ENCODE data around the gene NIBAN1. TPM values are rescaled to one million over a fixed set of nuclear protein-coding genes. Genes with fewer than 3 reads are reported as not detected.

Gene NIBAN1
- total RNA-seq, 1 donor, result 66.2 TPM

DNA sequence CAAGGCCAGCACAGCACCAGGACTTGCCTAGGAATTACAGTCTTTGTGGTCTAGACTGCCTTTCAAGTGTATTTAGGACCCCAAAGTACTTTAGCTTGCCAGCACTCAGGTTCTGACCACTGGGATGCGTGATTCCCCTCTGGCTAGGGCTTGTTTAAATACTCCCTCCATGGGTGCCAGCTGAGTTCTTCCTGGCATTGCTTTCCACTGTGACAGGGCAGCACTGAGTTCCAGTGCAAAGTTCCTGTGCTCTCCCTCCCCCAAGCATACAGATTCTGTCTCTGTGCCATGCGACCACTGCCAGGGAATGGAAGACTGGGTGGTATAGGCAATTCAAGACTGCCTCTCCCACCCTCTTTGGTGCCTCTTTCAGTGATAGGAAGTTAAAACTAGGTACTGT is 45.9 kb downstream of the NIBAN1 start:
- DNase-seq (ENCODE audit: insufficient read length, low spot score, missing footprints), result no peak
- Histone ChIP-seq H3K79me2 (ENCODE audit: insufficient read depth, low read length) (no peaks in the 10 kb centered on the region), H3K4me3 (ENCODE audit: insufficient read depth, low read length) (no peak overlapping the region), H3K36me3 (ENCODE audit: insufficient read depth, low read length) (no peaks in the 10 kb centered on the region), H2AFZ (ENCODE audit: low read length) (no peak overlapping the region), H3K27ac (ENCODE audit: low read depth, low read length) (no peak overlapping the region), H3K27me3 (ENCODE audit: insufficient read depth, low read length) (no peaks in the 10 kb centered on the region), H3K9me3 (ENCODE audit: low read depth, low read length) (no peaks in the 10 kb centered on the region), H4K20me1 (ENCODE audit: insufficient read depth, low read length) (no peaks in the 10 kb centered on the region), H3K4me1 (ENCODE audit: insufficient read depth, low read length) (no peaks in the 10 kb centered on the region), H3K4me2 (ENCODE audit: insufficient read depth, low read length) (no peak overlapping the region)
- TF ChIP-seq, protein P1, sequence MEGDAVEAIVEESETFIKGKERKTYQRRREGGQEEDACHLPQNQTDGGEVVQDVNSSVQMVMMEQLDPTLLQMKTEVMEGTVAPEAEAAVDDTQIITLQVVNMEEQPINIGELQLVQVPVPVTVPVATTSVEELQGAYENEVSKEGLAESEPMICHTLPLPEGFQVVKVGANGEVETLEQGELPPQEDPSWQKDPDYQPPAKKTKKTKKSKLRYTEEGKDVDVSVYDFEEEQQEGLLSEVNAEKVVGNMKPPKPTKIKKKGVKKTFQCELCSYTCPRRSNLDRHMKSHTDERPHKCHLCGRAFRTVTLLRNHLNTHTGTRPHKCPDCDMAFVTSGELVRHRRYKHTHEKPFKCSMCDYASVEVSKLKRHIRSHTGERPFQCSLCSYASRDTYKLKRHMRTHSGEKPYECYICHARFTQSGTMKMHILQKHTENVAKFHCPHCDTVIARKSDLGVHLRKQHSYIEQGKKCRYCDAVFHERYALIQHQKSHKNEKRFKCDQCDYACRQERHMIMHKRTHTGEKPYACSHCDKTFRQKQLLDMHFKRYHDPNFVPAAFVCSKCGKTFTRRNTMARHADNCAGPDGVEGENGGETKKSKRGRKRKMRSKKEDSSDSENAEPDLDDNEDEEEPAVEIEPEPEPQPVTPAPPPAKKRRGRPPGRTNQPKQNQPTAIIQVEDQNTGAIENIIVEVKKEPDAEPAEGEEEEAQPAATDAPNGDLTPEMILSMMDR (IDR thresholded peaks at IDR 0.05; ENCODE audit: extremely low read depth, low read depth, low read length), result no peak

Small RNAs within 50 kb of the gene (small RNA-seq; reads per million reads assigned to genes)
- gene RNA5SP72, result not detected

Other genes starting within 250 kb of the NIBAN1 start
- gene EDEM3, start 219.7 kb downstream of the NIBAN1 start, total RNA-seq, result 43.1 and 44.2 TPM in 2 replicates
- 20.3 and 23.0 TPM in 2 replicates for gene RNF2, start 71.0 kb upstream of the NIBAN1 start, total RNA-seq
- gene TRMT1L, start 182.4 kb upstream of the NIBAN1 start, total RNA-seq, result 12.3 and 16.5 TPM in 2 replicates
- gene SWT1, start 182.7 kb upstream of the NIBAN1 start, total RNA-seq, result 6.9 and 8.0 TPM in 2 replicates

All from osteoblast (primary cell).